ENCODE measurements around the gene EEF1E1.

DNA sequence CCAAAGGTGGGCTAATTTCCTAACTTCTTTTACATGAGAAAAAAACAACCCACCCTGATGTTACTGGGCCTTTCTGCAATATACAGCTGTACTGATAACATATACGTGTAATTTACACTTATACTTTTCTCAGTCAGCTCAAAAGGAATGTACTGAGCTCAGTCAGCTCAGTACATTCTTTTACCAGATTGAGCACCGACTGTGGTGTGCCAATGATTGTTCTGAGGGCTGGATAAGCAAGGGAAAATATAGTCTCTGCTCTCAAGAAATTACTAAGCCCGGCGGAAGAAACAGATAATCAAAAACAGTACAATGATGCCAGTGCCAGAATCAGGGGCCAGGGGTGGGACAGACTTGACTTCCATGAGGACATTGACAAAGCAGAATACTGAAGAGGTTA, 28.1 kb downstream of the EEF1E1 start:
- TF ChIP-seq POLR2A (IDR thresholded peaks at IDR 0.05), result no peak
- TF ChIP-seq, protein P1, sequence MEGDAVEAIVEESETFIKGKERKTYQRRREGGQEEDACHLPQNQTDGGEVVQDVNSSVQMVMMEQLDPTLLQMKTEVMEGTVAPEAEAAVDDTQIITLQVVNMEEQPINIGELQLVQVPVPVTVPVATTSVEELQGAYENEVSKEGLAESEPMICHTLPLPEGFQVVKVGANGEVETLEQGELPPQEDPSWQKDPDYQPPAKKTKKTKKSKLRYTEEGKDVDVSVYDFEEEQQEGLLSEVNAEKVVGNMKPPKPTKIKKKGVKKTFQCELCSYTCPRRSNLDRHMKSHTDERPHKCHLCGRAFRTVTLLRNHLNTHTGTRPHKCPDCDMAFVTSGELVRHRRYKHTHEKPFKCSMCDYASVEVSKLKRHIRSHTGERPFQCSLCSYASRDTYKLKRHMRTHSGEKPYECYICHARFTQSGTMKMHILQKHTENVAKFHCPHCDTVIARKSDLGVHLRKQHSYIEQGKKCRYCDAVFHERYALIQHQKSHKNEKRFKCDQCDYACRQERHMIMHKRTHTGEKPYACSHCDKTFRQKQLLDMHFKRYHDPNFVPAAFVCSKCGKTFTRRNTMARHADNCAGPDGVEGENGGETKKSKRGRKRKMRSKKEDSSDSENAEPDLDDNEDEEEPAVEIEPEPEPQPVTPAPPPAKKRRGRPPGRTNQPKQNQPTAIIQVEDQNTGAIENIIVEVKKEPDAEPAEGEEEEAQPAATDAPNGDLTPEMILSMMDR (IDR thresholded peaks at IDR 0.05), result no peak
